Measurements from ENCODE around the gene ZFPM1.

ZFPM1 gene

DNA sequence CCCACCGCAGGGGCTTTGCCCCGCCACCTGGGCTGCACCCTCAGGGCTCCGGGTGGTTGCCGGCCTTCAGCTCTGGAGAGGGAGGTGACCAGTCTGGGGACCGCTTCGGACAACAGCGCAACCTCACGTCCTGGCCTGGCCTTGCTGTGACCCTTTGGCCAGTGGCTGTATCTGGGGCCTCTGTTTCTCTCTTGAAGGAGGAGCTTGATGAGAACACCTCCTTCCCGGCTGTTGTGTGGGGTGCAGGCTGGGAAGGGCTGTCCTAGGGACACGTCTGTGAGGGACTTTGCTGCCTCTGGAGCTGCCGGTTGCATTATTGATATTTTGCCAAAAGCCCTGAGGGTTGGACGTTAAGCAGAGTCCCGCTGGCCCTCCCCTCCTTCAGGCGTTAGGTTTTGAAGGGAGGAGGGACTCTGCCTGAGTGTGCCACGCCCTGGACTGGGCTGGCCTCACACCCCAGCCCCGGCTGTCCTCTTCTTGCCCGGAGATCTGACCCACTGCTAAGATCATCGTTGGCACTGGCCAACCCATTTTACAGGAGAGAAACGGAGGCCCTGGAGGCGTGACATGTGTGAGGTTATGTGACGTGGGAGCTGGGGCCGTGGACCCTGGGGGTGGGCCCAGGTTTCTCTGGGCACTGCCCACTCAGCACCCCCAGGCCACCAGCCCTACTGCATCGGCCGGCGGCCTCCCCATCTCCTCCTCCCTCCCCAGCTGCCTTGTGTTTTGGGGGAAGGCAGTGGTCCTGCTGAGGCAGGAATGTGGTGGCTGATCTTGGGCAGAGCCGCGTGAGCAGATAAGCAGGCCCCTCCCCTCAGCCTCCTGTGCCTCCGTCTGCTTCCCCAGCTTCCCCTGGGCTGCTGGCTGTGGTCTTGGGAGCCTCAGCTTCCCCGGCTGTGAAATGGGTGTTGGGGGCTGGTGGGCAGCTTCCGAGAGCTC is 8.5 kb downstream of the ZFPM1 start:
- Mint-ChIP-seq H3K27me3 (ENCODE audit: low read depth) (peaks cover 9% of the 10 kb centered on the region), H3K9me3 (no peaks in the 10 kb centered on the region), H3K4me3 (peak overlapping the region in 1 of 3 experiments; percentile 46), H3K4me1 (peaks cover 13% of the 10 kb centered on the region), H3K27ac (peak overlapping the region in 1 of 3 experiments; percentile 61), H3K36me3 (ENCODE audit: low read depth) (no peaks in the 10 kb centered on the region)
- TF ChIP-seq, protein P1, sequence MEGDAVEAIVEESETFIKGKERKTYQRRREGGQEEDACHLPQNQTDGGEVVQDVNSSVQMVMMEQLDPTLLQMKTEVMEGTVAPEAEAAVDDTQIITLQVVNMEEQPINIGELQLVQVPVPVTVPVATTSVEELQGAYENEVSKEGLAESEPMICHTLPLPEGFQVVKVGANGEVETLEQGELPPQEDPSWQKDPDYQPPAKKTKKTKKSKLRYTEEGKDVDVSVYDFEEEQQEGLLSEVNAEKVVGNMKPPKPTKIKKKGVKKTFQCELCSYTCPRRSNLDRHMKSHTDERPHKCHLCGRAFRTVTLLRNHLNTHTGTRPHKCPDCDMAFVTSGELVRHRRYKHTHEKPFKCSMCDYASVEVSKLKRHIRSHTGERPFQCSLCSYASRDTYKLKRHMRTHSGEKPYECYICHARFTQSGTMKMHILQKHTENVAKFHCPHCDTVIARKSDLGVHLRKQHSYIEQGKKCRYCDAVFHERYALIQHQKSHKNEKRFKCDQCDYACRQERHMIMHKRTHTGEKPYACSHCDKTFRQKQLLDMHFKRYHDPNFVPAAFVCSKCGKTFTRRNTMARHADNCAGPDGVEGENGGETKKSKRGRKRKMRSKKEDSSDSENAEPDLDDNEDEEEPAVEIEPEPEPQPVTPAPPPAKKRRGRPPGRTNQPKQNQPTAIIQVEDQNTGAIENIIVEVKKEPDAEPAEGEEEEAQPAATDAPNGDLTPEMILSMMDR (IDR thresholded peaks at IDR 0.05; ENCODE audit: unreplicated experiment in 3 of 3): no peak

DNA sequence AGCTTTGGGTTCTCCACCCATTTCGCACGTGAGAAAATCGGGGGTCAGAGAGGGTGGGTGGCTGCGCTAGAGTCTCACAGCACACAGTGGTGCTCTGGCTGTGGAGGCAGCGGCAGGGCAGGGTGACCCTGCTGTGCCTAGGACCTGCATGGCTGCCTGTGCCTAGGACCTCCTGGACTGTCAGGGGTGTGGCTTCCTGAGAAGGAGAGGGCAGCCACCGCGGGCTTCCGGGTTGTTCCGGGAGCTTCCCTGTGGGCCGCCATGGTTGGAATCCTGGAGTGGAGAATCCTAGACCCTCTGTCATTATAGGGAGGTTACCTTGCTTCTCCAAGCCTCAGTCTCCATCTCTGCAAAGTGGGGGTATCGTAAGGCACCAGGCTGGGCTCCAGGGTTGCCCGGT is 9.3 kb downstream of the ZFPM1 start:
- Mint-ChIP-seq H3K36me3 (ENCODE audit: low read depth) (no peaks in the 10 kb centered on the region), H3K27ac (no peak overlapping the region), H3K9me3 (no peaks in the 10 kb centered on the region), H3K4me1 (peaks cover 14% of the 10 kb centered on the region), H3K4me3 (no peak overlapping the region), H3K27me3 (ENCODE audit: low read depth) (peaks cover 6% of the 10 kb centered on the region)
- TF ChIP-seq, protein P1 (IDR thresholded peaks at IDR 0.05; ENCODE audit: unreplicated experiment in 3 of 3): no peak

DNA sequence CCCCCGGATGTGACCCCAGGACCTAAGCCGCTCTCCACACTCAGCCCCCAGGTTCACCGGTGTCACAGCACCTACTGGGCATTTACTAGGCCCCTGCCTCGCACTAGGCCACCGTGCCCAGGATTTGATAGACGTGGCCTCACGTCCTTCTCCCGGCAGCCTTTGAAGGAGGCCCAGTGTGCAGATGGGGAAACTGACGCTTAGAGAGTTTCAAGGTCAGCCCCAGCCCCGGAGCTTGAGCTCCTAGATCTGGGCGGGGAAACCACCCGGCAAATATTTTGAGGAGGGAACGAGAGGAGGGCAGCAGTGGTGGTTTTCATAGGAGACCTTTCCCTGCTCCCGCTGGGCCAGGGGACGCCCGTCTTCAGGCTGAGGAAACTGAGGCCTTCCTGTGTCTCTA is 10.3 kb downstream of the ZFPM1 start:
- H3K27ac Mint-ChIP-seq: no peak overlapping the region
- H3K4me3 Mint-ChIP-seq: no peak overlapping the region
- no peaks in the 10 kb centered on the region for H3K9me3 Mint-ChIP-seq
- no peaks in the 10 kb centered on the region for H3K36me3 Mint-ChIP-seq (ENCODE audit: low read depth)
- H3K4me1 Mint-ChIP-seq: peaks cover 18% of the 10 kb centered on the region
- peaks cover 3% of the 10 kb centered on the region for H3K27me3 Mint-ChIP-seq (ENCODE audit: low read depth)
- TF ChIP-seq, protein P1 (IDR thresholded peaks at IDR 0.05; ENCODE audit: unreplicated experiment in 3 of 3): no peak

DNA sequence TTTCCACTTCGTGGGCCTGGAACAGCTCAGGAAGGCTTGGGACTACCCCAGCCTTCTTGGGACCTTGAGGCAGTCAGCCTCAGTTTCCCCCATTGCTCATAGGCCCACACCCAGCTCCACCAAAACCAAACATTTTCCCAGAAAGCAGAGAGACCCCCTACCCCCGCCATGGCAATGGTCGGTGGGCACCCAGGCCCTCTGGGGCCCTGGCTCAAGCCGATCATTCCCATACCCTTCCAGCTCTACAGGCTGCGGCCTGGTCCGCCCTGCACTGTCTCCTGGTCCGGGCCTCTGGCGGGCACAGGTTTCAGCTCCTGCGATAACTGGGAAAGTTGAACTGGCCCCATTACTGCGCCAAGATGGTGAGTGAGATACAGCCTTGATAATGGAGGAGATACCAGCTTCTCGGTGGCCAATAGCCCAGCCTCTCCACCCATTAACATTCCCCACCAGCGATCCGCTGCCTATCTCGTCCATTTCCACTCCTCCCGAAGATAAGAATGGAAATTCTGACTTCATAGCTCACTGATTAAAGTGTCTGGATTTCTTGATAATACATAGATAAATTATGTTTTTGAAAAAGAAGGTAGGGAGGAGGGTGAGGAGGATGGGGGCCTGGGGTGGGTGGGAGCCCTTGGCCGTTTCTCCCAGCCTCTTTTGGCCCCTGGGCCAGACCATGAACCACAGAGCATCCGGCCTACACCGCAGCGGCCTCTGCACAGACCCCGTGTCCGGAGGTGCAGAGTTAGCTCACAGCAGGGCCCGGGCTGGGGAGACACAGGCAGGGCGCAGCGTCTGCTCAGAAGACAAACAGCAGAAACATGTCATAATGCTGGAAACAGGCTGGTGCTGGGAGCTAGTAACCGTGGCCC is 11.6 kb downstream of the ZFPM1 start:
- no peaks in the 10 kb centered on the region for H3K36me3 Mint-ChIP-seq (ENCODE audit: low read depth)

DNA sequence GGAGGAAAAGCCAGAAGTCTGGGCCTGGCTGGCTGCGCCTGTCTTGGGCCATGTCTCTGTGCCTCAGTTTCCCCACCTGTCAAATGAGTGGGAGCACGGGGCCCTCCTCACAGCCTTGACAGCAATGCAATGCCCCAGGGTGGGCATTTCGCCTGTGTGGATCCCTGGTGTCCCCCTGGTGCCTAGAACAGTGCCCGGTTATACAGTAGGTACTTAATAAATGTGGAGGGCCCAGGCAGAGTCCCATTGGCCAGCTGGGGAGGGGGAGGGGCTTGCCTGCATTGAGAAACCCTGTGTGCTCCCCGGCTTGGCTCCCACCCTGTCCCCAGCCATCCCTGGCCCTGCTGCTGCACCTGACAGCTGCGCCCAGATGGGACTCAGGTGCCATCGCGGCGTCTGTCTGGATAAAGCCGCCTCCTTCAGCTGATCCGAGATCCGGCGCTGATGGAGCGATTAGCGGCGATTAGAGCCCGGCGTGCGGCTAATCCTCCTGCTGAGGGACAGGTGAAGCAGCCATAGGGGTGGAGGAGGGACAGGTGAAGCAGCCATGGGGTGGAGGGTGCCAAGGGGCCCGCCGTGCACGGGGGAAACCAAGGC is 12.4 kb downstream of the ZFPM1 start:
- Mint-ChIP-seq H3K27me3 (ENCODE audit: low read depth) (no peaks in the 10 kb centered on the region), H3K4me3 (no peak overlapping the region), H3K9me3 (no peaks in the 10 kb centered on the region), H3K27ac (no peak overlapping the region), H3K36me3 (ENCODE audit: low read depth) (no peaks in the 10 kb centered on the region), H3K4me1 (peaks cover 18% of the 10 kb centered on the region)
- TF ChIP-seq, protein P1 (IDR thresholded peaks at IDR 0.05; ENCODE audit: unreplicated experiment in 3 of 3): no peak

More for the DNA sequence above, 11.6 kb downstream of the ZFPM1 start:
- no peaks in the 10 kb centered on the region for H3K27me3 Mint-ChIP-seq (ENCODE audit: low read depth)
- peaks cover 18% of the 10 kb centered on the region for H3K4me1 Mint-ChIP-seq
- peak overlapping the region in 2 of 3 experiments; percentile 25 to 74 for H3K27ac Mint-ChIP-seq
- H3K9me3 Mint-ChIP-seq: no peaks in the 10 kb centered on the region
- TF ChIP-seq, protein P1 (IDR thresholded peaks at IDR 0.05; ENCODE audit: unreplicated experiment in 3 of 3): no peak
- H3K4me3 Mint-ChIP-seq: no peak overlapping the region
